Esophagus mucosa (tissue), 1 donor: ENCODE data around the gene ZNF580. TPM values are rescaled to one million over a fixed set of nuclear protein-coding genes. Genes with fewer than 3 reads are reported as not detected.

Source experiments
- ATAC-seq: fragments of 200-7000 bp; cut with Tn5 transposase; one replicate; pipeline ENCODE4 v1.9.1; 2020
- total RNA-seq: library from RNA; stranded (reverse); gene quantifications from one replicate; pipeline ENCODE4 v1.2.4, GENCODE V29; 2023
- donor health status: DM: yes; HTN: yes; CAD: no.

ZNF580 gene
- total RNA-seq, 1 donor from 2014 or later = 13.5 TPM

DNA sequence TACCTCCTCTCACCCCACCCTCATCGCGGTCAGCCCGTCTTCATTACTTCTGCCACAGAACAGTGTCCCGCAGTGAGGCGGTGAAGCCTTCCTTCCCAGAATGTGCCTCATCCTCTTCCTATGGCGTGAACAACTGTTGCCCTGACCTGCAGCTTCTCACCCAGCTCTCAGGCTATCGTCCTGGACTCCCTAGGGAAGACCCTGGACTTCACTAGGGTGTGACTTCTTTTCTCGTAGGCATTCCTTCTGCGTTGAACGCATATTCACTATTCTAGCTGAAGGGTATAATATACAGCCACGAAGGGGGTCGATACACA lies 34.4 kb upstream of the ZNF580 start:
- ATAC-seq = no peak

DNA sequence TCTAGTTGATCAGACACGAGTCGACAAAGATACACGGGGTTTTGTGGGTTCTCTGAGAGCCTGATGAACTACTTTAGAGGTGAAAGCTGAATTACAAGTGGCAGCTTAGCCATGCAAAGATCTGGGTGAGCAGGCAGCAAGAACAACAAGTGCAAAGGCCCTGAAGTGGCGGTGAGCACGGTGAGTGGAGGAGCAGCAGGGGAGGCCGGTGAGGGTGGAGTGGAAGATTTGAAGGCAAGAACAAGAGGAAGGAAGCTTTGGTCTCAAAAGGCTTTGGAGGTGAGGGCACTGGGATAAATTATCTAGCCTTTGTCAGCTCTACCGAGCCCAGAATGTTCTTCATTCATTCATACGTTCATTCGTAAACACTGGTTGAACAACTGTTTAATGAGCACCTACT lies 34.0 kb upstream of the ZNF580 start:
- ATAC-seq = no peak

DNA sequence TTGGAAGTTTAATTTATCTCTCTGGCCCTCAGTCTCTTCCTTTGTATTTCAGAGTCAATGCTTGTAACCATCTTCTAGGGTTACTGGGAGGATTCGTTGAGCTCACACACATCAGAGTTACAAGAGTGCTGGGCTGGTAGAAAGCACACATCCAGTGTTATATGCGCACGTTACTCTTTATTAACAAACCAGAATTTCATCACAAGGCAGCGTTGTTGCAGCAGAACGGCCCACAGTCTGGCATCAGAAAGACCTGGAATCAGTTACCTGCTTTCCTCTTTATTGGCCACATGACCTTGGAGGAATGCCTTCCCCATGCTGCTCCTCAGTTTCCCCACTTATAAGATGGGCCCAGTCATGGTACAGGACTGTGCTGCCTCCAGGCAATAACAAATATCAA lies 31.5 kb upstream of the ZNF580 start:
- ATAC-seq = no peak

DNA sequence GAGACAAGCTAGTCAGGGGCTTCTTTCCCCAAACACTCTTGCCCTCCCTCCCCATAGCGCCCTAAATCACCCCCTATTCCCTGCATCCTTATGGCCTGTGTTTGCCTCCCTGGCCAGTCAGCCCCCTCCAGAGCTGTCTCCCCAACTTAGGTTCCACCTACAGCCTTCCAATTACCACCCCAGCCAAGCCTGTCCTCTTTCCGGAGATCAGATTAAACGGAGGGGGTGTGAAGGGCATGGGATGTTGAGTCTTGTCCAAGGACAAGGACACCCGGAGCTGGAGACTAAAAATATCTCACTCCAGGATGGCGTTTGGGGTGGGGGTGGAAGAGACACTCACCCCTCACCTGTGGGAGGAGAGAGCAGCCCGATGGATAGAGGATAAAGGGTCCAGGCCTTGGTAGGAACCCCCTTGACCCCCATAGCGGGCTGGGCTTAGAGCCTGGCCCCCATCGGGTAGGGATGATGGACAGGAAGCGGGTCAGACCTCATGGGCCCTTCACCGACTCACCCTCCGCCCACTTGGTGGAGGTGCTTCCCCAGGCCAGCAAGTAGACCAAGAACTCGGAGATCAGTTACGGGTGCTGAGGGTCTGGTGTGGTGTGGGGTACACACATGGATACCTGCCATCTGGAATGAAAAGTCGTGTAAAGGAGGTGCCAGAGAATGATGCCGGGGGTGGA lies 29.4 kb upstream of the ZNF580 start:
- ATAC-seq = no peak

DNA sequence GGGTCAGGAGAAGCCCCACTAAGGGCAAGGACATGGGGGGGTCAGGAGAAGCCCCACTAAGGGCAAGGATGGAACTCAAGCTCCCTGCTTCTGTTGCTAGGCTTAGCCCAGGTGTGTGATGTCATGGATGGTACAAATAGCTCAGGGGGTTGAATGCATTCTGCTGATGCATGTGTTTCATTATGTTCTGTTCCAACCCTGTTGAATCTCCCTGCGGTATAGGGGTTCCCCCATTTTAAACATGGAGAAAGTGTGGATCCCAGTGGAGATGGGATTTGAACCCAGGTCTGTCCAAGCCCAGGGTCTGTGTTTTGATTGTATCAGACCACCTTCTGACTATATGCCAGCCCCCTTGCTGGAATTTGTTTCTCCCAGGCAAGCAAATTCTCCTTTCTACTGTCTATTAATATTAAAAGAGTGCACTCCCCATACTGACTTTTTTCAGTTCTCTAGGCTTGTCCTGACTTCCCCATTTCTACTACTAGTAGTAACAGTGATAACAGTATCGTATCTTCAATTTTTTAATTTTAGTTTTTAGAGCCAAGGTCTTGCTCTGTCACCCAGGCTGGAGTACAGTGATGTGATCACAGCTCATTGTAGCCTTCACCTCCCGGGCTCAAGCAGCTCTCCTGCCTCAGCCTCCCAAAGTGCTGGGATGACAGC lies 28.7 kb upstream of the ZNF580 start:
- ATAC-seq = no peak

DNA sequence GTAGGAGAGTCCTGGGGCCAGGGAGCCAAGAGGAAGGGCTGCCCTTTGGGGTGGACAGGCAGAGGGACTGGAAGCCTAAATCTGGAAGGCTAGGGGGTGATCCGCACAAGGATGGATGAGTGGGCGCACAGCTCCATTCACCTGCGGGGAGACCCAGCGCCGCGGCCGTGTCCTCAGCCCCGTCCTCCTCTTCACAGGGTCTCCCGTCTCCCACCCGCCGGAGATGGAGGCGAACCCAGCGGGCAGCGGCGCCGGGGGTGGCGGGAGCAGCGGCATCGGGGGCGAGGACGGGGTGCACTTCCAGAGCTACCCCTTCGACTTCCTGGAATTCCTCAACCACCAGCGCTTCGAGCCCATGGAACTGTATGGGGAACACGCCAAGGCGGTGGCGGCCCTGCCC lies 27.4 kb upstream of the ZNF580 start:
- no peak for ATAC-seq

DNA sequence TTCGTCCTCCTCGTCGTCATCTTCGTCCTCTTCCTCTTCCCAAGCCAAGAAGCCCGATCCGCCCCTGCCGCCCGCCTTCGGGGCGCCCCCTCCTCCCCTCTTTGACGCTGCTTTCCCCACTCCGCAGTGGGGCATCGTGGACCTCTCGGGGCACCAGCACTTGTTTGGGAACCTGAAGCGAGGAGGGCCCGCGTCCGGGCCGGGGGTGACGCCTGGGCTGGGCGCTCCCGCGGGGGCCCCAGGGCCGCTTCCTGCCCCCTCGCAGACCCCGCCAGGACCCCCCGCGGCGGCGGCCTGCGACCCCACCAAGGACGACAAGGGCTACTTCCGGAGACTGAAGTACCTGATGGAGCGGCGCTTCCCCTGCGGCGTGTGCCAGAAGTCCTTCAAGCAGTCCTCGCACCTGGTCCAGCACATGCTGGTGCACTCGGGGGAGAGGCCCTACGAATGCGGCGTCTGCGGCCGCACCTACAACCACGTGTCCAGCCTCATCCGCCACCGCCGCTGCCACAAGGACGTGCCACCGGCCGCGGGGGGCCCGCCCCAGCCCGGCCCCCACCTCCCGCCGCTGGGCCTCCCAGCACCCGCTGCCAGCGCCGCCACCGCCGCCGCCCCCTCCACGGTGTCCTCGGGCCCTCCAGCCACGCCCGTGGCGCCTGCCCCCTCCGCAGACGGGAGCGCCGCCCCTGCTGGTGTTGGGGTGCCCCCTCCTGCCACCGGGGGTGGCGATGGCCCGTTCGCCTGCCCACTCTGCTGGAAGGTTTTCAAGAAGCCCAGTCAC lies 26.7 kb upstream of the ZNF580 start:
- ATAC-seq = no peak

DNA sequence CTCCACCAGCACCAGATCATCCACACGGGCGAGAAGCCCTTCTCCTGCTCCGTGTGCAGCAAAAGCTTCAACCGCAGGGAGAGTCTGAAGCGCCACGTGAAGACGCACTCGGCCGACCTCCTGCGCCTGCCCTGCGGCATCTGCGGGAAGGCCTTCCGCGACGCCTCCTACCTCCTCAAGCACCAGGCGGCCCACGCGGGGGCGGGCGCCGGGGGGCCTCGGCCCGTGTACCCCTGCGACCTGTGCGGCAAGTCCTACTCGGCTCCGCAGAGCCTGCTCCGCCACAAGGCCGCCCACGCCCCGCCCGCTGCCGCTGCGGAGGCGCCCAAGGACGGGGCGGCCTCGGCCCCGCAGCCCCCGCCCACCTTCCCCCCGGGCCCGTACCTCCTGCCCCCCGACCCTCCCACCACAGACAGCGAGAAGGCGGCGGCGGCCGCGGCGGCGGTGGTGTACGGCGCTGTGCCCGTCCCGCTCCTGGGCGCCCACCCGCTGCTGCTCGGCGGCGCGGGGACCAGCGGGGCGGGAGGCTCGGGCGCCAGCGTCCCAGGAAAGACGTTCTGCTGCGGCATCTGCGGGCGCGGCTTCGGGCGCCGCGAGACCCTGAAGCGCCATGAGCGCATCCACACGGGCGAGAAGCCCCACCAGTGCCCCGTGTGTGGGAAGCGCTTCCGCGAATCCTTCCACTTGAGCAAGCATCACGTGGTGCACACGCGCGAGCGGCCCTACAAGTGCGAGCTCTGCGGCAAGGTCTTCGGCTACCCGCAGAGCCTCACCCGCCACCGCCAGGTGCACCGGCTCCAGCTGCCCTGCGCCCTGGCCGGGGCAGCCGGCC lies 25.9 kb upstream of the ZNF580 start:
- no peak for ATAC-seq

DNA sequence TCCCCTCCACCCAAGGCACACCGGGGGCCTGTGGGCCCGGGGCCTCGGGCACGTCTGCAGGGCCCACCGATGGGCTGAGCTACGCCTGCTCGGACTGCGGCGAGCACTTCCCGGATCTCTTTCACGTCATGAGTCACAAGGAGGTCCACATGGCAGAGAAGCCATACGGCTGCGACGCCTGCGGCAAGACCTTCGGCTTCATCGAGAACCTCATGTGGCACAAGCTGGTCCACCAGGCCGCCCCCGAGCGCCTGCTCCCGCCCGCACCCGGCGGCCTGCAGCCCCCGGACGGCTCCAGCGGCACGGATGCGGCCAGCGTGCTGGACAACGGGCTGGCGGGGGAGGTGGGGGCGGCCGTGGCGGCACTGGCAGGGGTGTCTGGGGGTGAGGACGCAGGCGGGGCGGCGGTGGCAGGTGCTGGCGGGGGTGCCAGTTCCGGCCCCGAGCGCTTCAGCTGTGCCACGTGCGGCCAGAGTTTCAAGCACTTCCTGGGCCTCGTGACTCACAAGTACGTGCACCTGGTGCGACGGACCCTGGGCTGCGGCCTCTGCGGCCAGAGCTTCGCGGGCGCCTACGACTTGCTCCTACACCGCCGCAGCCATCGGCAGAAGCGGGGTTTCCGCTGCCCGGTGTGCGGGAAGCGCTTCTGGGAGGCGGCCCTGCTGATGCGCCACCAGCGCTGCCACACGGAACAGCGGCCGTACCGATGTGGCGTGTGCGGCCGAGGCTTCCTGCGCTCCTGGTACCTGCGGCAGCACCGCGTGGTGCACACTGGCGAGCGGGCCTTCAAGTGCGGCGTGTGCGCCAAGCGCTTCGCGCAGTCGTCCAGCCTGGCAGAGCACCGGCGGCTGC lies 25.0 kb upstream of the ZNF580 start:
- ATAC-seq = no peak

DNA sequence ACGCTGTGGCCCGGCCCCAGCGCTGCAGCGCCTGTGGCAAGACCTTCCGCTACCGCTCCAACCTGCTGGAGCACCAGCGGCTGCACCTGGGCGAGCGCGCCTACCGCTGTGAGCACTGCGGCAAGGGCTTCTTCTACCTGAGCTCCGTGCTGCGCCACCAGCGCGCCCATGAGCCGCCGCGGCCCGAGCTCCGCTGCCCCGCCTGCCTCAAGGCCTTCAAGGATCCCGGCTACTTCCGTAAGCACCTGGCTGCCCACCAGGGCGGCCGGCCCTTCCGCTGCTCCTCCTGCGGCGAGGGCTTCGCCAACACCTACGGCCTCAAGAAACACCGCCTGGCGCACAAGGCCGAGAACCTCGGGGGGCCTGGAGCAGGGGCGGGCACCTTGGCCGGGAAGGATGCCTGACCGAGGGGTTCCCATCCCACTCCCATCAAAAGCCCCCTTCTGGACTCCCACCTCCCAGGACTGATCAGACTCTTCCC lies 24.4 kb upstream of the ZNF580 start:
- no peak for ATAC-seq

DNA sequence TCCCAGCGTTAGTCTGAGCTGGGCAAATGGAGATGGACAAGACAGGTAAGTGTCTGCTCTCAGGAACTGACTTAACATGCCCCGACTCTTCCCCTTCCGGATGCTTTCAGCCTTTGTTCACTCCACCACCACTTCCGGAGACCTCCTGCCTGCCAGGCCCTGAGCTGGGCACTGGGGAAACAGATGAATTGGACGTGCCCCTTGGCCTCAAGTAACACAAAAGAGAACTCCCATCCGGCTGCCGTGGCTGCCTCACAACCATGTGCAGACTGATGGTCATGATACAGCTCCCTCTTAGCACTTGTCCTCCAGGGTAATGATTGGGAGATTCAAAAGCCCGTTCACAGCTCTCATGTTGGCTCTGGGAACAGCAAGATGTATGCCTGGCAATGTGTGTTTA lies 23.4 kb upstream of the ZNF580 start:
- ATAC-seq = no peak

DNA sequence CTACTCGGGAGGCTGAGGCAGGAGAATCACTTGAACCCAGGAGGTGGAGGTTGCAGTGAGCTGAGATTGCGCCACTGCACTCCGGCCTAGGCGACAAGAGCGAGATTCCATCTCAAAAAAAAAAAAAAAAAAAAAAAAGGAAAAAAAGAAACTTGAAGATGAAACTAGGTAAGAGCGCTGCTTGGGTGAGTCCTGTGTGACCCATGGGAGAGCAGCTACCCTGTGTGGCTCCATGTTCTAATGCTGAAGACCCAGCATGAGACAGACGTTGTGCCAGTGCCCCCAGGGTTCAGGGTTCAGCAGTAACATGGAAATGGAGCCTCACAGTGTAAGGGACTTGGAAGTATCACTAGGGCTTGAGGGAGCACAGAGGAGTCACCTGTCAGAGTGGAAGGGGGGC lies 22.4 kb upstream of the ZNF580 start:
- ATAC-seq = no peak

DNA sequence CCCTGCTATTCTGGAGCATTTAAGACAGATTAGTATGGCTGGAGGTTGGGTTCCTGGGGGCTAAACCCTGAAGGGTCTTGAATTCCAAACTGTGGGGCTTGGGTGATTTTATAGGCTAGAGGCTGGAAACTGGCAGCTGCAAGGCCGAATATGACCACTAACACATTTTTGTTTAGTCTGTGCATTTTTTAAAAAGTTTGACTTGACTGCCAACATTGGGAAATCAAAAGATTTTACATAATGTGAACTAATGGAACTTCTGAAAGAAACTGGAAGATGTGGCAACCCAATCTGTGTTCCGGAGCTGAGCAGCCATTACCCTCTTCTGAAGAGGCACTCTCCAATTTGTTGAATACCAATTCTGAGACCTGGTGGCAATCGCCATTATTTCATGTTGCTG lies 21.5 kb upstream of the ZNF580 start:
- ATAC-seq = no peak

DNA sequence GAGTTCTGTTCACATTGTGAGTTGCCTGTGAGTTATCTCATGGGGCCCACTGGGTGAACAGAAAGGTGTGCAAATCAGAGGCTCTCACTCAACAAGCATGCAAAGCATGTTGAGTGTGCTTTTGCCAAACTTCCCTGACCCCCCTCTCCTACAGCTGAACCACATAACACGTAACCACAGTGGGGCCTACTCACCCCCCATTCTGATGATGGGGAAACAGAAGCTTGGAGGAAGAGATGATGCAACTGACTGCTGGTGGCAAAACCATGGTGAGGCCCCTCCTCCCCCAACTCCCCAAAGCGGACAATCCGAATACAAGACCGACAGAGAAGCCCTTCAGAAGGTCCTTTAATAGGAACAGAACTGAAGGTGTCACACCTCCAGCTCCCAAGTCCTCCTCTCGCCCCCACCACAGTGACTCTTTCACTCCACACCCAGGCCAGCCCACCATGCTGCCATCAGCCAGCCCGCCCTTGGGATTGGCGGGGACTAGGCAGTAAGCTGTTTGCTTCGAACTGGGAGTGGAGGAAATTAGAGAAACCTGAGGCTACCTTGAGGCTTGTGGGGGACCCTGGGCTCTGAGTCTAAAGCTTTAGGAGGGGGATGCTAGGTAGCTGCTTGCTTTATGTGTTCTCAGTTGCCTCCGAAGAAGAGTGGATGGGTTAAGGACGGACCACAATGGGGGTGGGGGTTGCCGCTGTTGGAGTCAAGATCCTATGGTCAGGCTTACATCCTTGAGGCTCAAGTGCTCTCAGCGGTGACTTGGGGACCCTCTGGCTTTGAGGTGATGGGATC lies 20.2 kb upstream of the ZNF580 start:
- ATAC-seq = no peak

DNA sequence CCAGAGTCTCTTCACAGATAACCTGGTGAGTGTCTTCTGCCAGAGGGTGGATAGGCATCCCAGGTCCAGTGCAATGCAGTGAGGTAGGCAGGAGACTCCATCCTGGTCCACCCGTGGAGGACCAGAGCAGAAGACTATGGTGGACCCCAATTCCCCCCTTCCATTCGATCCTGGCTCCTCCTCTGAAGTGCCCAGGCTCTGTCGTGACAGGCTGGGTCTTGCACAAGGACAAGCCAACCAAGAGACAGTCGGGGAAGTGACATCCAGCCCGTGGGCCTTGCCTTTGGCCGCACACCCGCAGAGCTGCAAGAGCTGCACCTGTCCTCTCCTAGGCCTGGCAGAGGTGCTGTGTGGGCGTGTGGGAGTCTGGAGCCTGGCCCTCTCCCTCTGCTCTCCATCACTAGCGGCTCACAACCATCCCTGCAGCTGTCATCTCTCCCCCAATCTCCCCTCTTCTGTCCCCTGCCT lies 19.6 kb upstream of the ZNF580 start:
- no peak for ATAC-seq

DNA sequence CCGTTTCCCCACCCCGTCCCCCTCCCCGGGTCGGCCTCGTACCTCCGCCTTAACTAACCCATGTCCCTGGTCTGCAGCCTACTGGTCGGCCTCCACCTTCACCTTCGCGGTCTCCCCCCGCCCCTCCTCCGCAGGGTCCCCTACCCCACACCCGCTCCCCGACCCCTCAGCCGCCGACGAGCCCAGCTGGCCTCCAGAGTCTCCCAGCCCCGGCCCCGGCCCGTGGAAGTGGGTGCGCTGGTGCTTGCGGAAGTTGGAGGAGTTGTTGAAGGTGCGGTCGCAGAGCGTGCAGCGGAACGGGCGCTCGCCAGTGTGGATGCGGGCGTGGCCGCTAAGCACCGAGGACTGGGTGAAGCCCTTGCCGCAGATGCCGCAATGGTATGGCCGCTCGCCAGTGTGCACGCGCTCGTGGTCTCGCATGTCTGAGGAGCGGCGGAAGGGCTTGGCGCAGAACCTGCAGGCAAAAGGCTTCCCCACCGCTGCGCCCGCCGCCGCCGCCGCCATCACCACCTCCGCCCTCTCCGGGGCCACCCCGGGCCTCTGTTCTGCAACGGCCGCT lies 19.1 kb upstream of the ZNF580 start:
- ATAC-seq = no peak

DNA sequence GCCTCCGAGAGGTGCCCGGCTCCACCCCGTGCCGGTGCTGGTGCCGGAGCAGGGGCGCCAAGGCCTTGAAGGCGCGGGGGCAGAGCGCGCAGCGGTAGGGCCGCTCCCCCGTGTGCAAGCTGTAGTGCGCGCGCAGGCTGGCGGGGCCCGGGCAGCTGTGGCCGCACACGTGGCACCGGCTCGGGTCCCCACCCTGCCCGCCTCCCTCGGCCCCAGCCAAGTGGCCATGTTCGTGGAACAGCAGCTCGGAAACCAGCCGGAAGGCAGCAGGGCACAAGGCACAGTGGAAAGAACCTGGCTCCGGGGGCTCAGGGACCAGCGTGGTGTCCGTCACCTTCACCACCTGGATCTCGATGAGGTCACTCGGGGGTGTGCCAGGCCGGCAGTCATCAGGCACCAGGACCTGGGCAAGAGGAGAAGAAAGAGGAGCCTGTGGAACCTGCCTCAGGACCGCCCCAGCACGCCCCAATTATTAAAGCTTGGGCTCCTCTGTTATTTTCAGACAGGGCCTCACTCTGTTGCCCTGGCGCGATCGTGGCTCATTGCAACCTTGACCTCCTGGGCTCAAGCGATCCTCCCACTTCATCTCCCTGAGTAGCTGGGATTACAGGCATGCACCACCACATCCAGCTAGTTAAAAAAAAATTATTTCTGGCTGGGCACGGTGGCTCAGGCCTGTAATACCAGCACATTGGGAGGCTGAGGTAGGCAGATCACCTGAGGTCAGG lies 18.4 kb upstream of the ZNF580 start:
- ATAC-seq = no peak

DNA sequence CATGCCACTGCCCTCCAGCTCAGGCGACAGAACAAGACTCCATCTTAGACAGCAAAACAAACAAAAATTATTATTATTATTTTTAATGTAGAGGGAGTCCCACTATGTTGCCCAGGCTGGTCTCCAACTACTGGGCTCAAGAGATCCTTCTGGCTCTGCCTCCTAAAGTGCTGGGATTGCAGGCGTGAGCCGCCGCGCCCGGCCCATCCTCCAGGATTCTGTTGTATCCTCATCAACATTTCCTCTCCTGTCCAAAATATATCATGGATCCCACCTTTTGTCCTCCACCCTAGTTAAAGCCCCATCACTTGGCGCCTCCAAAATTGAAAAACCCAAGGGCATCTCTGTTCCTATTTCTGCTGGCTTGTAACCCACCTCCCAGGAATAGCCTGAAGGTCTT lies 17.7 kb upstream of the ZNF580 start:
- ATAC-seq = no peak

DNA sequence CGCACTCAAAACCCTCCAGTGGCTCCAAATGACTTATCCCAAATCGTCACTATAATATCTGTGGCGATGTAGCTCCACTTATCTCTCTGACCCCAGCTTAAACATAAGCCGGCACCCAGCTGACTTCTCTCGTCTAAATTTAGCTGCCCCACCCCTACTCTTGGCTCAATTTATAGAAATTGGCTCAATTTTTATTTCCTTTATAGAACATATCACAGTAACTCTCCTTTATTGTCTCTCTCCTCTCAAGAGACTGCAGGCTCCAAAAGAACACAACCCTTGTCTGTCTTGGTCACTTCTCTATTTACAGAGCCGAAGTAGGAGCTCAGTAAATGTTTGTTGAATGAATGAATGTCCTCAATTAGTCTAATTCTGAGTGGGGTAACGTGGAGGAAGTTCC lies 17.2 kb upstream of the ZNF580 start:
- no peak for ATAC-seq
